ENCODE results near the gene BICD2.

DNA sequence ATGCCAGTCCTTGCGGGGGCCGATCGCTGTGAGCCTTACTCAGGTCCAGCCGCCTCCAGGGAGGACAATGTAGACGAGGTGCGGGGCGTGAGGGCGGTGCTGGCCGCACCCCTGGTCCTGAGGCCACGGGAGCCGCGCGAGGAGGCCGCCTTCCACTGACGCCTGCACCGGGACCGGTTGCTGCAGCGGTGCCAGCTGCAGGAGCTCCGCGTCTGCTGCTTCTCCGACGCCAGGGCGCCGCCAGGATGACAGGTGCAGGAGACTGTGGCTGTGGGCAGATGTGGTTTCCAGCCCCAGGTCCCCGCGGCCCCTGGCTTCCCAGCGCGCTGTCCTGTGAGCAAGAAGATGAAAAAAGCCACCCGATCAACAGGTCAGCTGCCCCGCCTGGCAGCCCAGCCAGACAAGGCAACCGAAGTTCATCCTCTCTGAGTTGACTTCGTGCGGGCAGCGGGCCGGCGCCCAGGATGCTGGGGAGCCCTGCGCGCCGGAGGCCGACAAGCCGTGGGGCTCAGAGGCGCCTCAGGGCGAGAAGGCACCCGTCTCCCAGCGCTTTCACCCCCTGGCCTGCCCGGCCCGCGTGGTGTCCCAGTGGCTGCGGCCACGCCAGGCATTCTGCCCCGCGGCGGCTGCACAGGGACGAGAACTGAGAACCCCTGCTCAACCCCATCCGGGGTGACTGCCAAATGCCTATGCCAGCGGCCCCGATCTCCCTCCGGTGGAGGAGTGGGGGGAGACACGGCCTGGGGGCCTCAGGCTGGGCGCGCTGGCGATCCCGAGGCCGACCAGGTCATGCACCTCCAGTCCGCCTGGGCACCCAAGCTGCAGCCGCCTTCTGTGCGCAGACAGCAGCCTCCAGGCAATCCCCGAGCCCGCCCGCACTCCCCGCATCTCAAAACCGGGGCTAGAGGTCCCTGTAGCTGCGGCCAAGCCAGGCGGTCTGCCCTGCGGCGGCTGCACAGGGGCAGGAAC, 43.4 kb upstream of the BICD2 start:
- TF ChIP-seq SKI (IDR thresholded peaks at IDR 0.05; ENCODE audit: partially characterized antibody), result no peak
- TF ChIP-seq, protein P1, sequence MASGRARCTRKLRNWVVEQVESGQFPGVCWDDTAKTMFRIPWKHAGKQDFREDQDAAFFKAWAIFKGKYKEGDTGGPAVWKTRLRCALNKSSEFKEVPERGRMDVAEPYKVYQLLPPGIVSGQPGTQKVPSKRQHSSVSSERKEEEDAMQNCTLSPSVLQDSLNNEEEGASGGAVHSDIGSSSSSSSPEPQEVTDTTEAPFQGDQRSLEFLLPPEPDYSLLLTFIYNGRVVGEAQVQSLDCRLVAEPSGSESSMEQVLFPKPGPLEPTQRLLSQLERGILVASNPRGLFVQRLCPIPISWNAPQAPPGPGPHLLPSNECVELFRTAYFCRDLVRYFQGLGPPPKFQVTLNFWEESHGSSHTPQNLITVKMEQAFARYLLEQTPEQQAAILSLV (CRISPR knock-in tag; IDR thresholded peaks at IDR 0.05; ENCODE audit: borderline replicate concordance), result no peak
- TF ChIP-seq NFYC (CRISPR knock-in tag; IDR thresholded peaks at IDR 0.05), result no peak

Data from HepG2 (cell line).